Osteocyte (in vitro differentiated cells): ENCODE results near the gene FTMT. TPM values are rescaled to one million over a fixed set of nuclear protein-coding genes. Genes with fewer than 3 reads are reported as not detected.

Experiments
- DNase-seq: peaks from one replicate; pipeline ENCODE4 v3.0.0; 2021; ENCODE audit warnings: mixed read lengths; ENCODE audit not compliant: unreplicated experiment; ENCODE audit errors: extremely low spot score
- H3K27ac Mint-ChIP-seq: one replicate; pipeline ENCODE4 v1.8.0; 2021; ENCODE audit warnings: mild to moderate bottlenecking, mixed read lengths; ENCODE audit not compliant: unreplicated experiment
- H3K27me3 Mint-ChIP-seq: one replicate; pipeline ENCODE4 v1.8.0; 2021; ENCODE audit warnings: mixed read lengths; ENCODE audit not compliant: unreplicated experiment
- H3K36me3 Mint-ChIP-seq: one replicate; pipeline ENCODE4 v1.8.0; 2021; ENCODE audit warnings: mixed read lengths; ENCODE audit not compliant: unreplicated experiment
- H3K4me1 Mint-ChIP-seq: one replicate; pipeline ENCODE4 v1.8.0; 2021; ENCODE audit warnings: mixed read lengths; ENCODE audit not compliant: unreplicated experiment
- H3K4me3 Mint-ChIP-seq: one replicate; pipeline ENCODE4 v1.8.0; 2021; ENCODE audit warnings: mild to moderate bottlenecking, moderate library complexity, mixed read lengths; ENCODE audit not compliant: unreplicated experiment
- H3K9me3 Mint-ChIP-seq: one replicate; pipeline ENCODE4 v1.8.0; 2021; ENCODE audit warnings: mixed read lengths; ENCODE audit not compliant: unreplicated experiment
- CTCF ChIP-seq: fragments of 200-600 bp; sonication (generic); IDR thresholded peaks from 2 replicates; pipeline ENCODE4 v1.5.0; 2021; ENCODE audit warnings: antibody characterized with exemption, mild to moderate bottlenecking, moderate library complexity
- total RNA-seq: library from RNA; stranded (reverse); gene quantifications from 2 replicates; pipeline ENCODE4 v1.2.1, GENCODE V29; 2021

FTMT gene
- total RNA-seq, 1 donor from 2014 or later, result not detected

GRCh38 chr5:121862801-121863200, 11.1 kb downstream of the FTMT start:
- H3K4me3 Mint-ChIP-seq, result no peak overlapping the region
- no peaks in the 10 kb centered on the region for H3K9me3 Mint-ChIP-seq
- no peak for DNase-seq
- no peak for TF ChIP-seq CTCF
- H3K27me3 Mint-ChIP-seq, result peaks cover 23% of the 10 kb centered on the region
- H3K4me1 Mint-ChIP-seq, result no peaks in the 10 kb centered on the region
- no peak overlapping the region for H3K27ac Mint-ChIP-seq
- H3K36me3 Mint-ChIP-seq, result no peaks in the 10 kb centered on the region

- DNase-seq, result no peak
- Mint-ChIP-seq H3K4me1 (no peaks in the 10 kb centered on the region), H3K4me3 (no peak overlapping the region), H3K27me3 (peaks cover 29% of the 10 kb centered on the region), H3K36me3 (no peaks in the 10 kb centered on the region), H3K9me3 (no peaks in the 10 kb centered on the region), H3K27ac (no peak overlapping the region)
- TF ChIP-seq CTCF, result no peak
Measured at GRCh38 chr5:121863753-121864285, 12.1 kb downstream of the FTMT start.

GRCh38 chr5:121867403-121867802, 15.7 kb downstream of the FTMT start:
- no peaks in the 10 kb centered on the region for H3K4me1 Mint-ChIP-seq
- H3K27me3 Mint-ChIP-seq, result peaks cover 36% of the 10 kb centered on the region
- no peaks in the 10 kb centered on the region for H3K36me3 Mint-ChIP-seq
- no peak for TF ChIP-seq CTCF
- no peaks in the 10 kb centered on the region for H3K9me3 Mint-ChIP-seq
- no peak for DNase-seq
- no peak overlapping the region for H3K4me3 Mint-ChIP-seq
- no peak overlapping the region for H3K27ac Mint-ChIP-seq

GRCh38 chr5:121870489-121870888, 18.8 kb downstream of the FTMT start:
- H3K36me3 Mint-ChIP-seq, result no peaks in the 10 kb centered on the region
- peaks cover 2% of the 10 kb centered on the region for H3K4me1 Mint-ChIP-seq
- no peaks in the 10 kb centered on the region for H3K9me3 Mint-ChIP-seq
- DNase-seq, result no peak
- peak; percentile 33 for TF ChIP-seq CTCF
- H3K27me3 Mint-ChIP-seq, result peaks cover 25% of the 10 kb centered on the region
- H3K4me3 Mint-ChIP-seq, result no peak overlapping the region
- no peak overlapping the region for H3K27ac Mint-ChIP-seq

GRCh38 chr5:121872856-121873255, 21.2 kb downstream of the FTMT start:
- Mint-ChIP-seq H3K4me3 (no peak overlapping the region), H3K27me3 (peaks cover 17% of the 10 kb centered on the region), H3K4me1 (peaks cover 2% of the 10 kb centered on the region), H3K27ac (no peak overlapping the region), H3K9me3 (no peaks in the 10 kb centered on the region), H3K36me3 (no peaks in the 10 kb centered on the region)
- TF ChIP-seq CTCF, result no peak
- no peak for DNase-seq
